ENCODE measurements around the gene ERVV-1.

DNA sequence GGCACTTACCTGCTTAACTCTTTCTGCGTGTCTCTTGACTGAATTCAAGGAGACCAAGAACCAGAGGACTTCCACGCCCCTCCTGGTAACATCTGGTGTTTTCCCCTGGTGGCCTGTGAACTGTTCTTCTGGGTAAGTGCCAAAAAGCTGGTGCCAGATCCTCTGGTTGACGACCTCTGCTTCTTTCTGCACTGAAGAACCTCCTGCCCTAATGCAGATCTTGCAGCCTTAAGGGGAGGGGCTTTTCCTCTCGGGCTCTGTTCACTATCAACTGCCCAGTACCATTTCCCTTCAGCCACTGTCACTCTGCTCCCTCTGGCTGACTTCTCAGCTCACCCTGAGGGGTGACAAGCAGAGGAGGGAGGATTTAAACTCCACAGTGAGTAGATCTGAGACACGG, 6.1 kb upstream of the ERVV-1 start:
- TF ChIP-seq CTCF (conservative IDR thresholded peaks at IDR 0.05; ENCODE audit: low read length) (no peak), EZH2phosphoT487 (IDR thresholded peaks at IDR 0.05; ENCODE audit: borderline replicate concordance) (no peak)
